HG02943 (cell line): ENCODE data around the gene S1PR3.

Source experiments
- ATAC-seq: cut with Tn5 transposase; IDR thresholded peaks from one replicate; pipeline ENCODE4 v1.9.1; 2021; ENCODE audit warnings: mild to moderate bottlenecking, low read depth, moderate library complexity; ENCODE audit not compliant: unreplicated experiment

Gene S1PR3

GRCh38 chr9:88988796-88989641, 2.2 kb upstream of the S1PR3 start:
- ATAC-seq, result no peak

- ATAC-seq, result no peak
These were observed 1.1 kb upstream of the S1PR3 start for GRCh38 chr9:88990041-88990728.

- ATAC-seq, result no peak
These were observed 571 bp upstream of the S1PR3 start for GRCh38 chr9:88990729-88991065.

- ATAC-seq, result no peak
These were observed 1.3 kb downstream of the S1PR3 start for GRCh38 chr9:88992556-88992955.

GRCh38 chr9:88993327-88993726, 2.1 kb downstream of the S1PR3 start:
- no peak for ATAC-seq

GRCh38 chr9:88993871-88994460, 2.7 kb downstream of the S1PR3 start:
- ATAC-seq, result no peak

- ATAC-seq, result no peak
These were observed 3.4 kb downstream of the S1PR3 start for GRCh38 chr9:88994469-88995199.

- ATAC-seq, result no peak
These were observed 3.9 kb downstream of the S1PR3 start for GRCh38 chr9:88995200-88995577.

- no peak for ATAC-seq
These were observed 4.4 kb downstream of the S1PR3 start for GRCh38 chr9:88995627-88996026.

- no peak for ATAC-seq
These were observed 5.0 kb downstream of the S1PR3 start for GRCh38 chr9:88996046-88996920.

- no peak for ATAC-seq
These were observed 5.6 kb downstream of the S1PR3 start for GRCh38 chr9:88996921-88997235.

- ATAC-seq, result no peak
These were observed 6.4 kb downstream of the S1PR3 start for GRCh38 chr9:88997646-88998045.

GRCh38 chr9:88998503-88998902, 7.2 kb downstream of the S1PR3 start:
- ATAC-seq, result no peak

- no peak for ATAC-seq
These were observed 7.6 kb downstream of the S1PR3 start for GRCh38 chr9:88998911-88999310.

- no peak for ATAC-seq
These were observed 9.1 kb downstream of the S1PR3 start for GRCh38 chr9:89000371-89000781.

GRCh38 chr9:89000973-89001916, 10.0 kb downstream of the S1PR3 start:
- no peak for ATAC-seq

- ATAC-seq, result no peak
These were observed 10.8 kb downstream of the S1PR3 start for GRCh38 chr9:89001917-89002540.

GRCh38 chr9:89002987-89003386, 11.7 kb downstream of the S1PR3 start:
- ATAC-seq, result no peak

GRCh38 chr9:89005323-89005722, 14.1 kb downstream of the S1PR3 start:
- ATAC-seq, result no peak
